Sigmoid colon (tissue), 4 donors: ENCODE results near the gene SIGMAR1.

ENCODE experiments used
- EP300 ChIP-seq, 4 donors: sonication (generic); formaldehyde crosslinking; IDR thresholded peaks; one replicate each; pipeline ENCODE4 v1.6.1; 2017; ENCODE audit warnings: antibody characterized with exemption in 4 of 4
- POLR2A ChIP-seq, 2 donors: fragments of 450-650 bp; IDR thresholded peaks; one replicate each; pipeline ENCODE4 v1.6.1; 2016; ENCODE audit warnings: antibody characterized with exemption in 2 of 2, mild to moderate bottlenecking in 2 of 2, moderate library complexity in 2 of 2
- POLR2AphosphoS5 ChIP-seq, 4 donors: sonication (generic); formaldehyde crosslinking; IDR thresholded peaks; one replicate each; pipeline ENCODE4 v1.6.1; 2017; ENCODE audit warnings: antibody characterized with exemption in 4 of 4
- TF ChIP-seq, protein P1 (sequence below), 4 experiments: fragments of 450-650 bp in 3 of 4; fragments of 200-600 bp in 1 of 4; IDR thresholded peaks; one replicate each; pipeline ENCODE4 v1.5.1; 2016 to 2019; ENCODE audit warnings: antibody characterized with exemption in 4 of 4, mild to moderate bottlenecking in 3 of 4, moderate library complexity in 2 of 4

DNA sequence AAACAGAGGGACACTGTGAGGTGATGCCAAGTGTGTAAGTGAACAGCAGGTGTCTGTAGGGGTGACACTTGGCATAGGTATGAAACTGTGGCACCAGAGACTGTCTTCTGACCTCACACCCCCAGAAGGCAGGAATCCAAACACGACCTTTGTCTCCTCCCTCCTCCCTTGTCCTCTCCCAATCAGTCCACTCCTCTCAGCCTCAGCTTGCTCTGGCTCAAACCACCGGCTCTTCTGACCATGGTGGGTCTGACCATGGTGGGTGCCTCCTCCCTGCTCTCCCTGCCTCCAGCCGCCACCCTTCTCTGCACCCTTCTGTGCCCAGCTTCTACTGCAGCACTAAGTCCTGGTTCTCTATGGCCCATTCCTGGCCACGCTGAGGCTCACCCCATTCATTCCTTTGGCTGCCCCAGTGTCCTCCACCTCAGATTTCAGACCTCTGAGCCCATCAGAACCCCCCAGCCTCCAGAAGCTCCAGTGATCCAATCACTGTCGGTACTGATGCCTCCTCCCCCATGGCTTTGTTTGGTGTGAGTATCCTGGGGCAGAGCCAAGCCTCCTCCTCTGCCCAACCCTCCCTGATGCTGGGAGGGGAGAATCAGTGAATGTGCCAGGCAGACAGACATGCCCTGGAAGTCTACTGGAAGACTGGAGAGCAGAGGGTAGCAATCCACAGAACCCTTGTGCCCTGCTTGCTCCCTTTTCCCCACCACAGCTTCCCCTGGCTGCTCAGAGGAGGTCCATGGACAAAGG lies 7.0 kb downstream of the SIGMAR1 start:
- TF ChIP-seq, protein P1, sequence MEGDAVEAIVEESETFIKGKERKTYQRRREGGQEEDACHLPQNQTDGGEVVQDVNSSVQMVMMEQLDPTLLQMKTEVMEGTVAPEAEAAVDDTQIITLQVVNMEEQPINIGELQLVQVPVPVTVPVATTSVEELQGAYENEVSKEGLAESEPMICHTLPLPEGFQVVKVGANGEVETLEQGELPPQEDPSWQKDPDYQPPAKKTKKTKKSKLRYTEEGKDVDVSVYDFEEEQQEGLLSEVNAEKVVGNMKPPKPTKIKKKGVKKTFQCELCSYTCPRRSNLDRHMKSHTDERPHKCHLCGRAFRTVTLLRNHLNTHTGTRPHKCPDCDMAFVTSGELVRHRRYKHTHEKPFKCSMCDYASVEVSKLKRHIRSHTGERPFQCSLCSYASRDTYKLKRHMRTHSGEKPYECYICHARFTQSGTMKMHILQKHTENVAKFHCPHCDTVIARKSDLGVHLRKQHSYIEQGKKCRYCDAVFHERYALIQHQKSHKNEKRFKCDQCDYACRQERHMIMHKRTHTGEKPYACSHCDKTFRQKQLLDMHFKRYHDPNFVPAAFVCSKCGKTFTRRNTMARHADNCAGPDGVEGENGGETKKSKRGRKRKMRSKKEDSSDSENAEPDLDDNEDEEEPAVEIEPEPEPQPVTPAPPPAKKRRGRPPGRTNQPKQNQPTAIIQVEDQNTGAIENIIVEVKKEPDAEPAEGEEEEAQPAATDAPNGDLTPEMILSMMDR (IDR thresholded peaks at IDR 0.05) = no peak
- TF ChIP-seq POLR2AphosphoS5 (IDR thresholded peaks at IDR 0.05) = no peak
- TF ChIP-seq EP300 (IDR thresholded peaks at IDR 0.05) = no peak
- TF ChIP-seq POLR2A (IDR thresholded peaks at IDR 0.05) = no peak
